Measurements from ENCODE around the gene ST3GAL5.
"Not testable (repeated sequence)": the region's sequence is repeated elsewhere in the genome, so short reads cannot be mapped to it uniquely, and the experiment has no call there.

Gene ST3GAL5

DNA sequence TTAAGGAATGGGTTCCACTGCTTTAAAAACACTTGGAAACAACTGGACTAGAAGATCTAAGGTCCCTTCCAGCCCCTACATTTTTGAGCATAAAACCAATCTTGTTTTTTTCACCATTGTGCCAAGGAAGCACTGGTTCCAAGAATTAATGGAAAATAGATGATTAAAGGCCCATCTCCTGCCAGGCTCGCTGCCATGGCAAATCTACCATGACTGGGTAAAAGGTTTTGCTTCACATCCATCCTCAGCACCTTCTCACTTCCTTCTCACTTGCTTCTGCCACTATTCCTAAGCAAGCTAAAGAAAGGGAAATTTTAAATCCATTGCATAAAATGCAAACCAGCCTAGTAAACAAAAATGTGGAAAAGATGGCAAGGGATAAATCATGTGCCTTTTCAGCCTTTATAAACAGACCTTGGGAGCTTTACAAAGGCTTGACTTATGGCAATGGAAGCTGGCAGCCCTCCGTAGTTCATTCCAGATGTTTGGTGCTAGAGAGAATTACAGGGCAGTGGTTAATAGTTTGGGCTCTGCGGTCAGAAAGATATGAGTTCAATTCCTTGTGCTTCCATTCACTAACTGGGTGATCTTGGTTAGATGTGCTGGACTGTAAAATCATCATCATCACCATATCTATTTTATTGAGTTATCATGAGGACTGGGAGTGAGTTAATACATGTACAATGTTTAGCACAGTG is 27.0 kb upstream of the ST3GAL5 start:
- no peak for DNase-seq

DNA sequence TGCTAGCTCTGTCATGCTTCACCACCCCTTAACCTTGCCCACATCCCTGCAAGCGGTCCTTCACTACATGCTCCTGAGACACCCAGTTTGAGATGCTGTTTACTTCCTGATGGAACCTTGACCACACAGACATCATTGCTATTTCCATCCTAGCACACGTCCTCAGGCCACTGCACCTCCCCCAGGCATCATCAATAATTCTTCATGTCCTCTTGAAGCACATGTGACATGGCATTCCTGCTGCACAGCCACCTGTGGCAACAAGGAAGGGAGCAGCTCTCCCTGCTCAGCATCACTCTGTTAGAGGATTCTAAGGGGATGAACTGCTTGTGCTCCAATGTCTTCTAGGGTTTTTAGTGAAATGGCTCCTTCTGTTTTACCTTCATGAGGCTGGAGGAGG is 26.1 kb upstream of the ST3GAL5 start:
- no peak for DNase-seq

DNA sequence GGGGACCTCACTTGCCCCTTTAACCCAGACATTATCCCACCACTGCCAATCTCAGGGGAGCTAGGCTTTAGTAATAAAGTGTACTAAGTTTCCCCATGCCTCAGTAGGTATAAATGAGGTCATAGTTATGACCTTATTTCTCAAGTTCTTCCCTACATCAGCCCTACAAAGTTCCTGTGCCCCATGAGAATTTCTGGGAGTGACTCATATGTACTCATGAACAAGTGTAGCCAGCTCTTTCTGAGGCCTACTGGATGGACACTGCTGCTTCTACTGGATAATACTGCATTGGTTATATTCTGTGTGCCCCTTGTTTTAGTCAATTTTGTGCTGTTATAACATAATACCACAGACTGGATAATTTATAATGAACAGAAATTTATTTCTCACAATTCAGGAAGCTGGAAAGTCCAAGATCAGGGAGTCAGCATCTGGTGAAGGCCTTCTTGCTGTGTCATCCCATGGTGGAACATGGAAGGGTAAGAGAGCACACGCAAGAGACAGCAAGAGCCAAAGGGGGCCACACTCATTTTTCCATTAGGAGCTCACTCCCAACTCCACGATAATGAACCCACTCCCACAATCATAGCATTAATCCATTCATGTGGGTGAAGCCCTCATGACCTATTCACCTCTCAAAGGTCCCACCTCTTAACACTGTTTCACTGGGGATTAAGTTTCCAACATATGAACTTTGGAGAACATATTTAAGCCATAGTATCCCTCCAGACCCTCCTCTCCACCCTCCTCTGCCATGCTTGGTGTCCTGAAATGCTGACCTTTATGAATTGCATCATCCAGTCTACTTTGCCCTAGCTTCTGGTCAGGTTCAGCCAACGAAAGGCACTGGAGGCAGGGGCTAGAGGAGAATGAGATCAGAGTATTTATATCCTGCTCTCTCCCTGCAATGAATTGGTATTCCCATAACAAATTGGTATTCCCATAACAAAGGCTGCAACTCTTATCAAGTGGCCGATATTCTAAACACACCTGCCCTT is 25.4 kb upstream of the ST3GAL5 start:
- no peak for DNase-seq

DNA sequence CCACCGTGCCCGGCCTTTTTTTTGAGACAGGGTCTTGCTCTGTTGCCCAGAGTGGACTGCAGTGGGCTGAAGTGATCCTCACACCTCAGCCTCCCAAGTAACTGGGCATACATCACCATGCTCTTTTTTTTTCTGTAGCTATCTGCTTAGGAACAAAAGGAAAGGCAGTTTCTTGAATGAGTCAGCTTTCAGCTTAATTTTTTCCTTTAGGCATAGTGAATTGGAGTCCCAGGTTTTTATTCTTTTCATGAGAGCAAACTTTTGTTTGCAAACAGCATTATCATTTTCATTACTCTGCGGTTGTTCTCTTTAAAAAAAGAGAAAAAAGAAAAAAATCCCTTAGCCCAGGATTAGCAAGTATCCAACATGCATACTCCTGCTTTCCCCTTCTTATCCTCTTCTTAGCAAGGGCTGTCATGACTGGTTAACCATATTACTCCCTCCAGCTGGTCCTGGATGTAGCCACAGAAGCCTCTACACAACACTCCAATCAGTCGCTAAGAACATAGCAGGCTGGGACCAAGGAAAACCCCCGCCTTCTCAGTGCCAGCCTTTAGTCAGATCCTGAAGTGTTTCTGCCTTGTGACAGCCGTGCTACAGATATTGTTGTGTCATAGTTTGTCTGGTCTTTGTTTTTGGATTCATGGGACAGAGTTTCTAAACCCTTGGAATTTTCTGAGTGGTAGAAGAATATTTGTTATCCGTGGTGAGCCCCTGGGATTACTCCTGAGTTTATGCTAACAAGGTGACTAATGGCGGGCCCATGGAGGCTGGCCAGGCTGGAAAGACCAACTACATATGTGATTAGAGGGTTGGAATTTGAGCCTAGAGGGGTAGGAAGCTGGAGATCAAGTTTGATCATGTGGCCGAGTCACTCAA is 23.3 kb upstream of the ST3GAL5 start:
- no peak for DNase-seq

DNA sequence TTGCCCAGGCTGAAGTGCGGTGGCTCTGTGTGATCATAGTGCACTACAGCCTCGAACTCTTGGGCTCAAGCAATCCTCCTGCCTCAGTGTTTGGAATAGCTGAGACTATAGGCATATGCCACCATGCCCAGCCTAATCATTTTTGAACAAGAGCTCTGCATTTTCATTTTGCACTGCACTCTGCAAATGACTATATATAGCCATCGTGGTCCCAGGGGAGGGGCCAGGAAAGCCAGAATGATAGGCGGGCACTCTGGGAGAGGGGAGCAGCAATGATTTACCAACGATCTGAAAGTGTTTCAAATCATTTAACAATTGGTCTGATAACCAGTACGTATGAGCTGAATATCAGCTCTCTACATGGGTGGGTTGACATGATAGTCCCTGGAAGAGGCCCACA is 22.3 kb upstream of the ST3GAL5 start:
- DNase-seq: no peak

DNA sequence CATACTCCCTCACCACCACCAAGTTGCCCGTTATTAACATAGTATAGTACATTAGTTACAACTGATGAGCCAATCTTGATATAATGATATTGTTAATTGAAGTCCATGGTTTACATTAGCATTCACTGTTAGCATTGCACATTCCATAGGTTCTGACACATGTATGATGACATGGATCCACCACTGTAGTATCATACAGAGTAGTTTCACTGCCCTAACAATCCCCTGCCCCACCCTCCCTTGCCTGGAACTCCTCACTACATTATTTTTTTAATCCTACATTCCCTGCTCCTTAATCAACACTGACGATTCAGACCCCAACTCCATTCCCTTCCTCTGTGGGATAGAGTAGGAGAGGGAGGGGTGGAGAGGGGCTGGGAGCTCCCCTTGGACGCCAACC is 20.2 kb upstream of the ST3GAL5 start:
- DNase-seq: no peak

DNA sequence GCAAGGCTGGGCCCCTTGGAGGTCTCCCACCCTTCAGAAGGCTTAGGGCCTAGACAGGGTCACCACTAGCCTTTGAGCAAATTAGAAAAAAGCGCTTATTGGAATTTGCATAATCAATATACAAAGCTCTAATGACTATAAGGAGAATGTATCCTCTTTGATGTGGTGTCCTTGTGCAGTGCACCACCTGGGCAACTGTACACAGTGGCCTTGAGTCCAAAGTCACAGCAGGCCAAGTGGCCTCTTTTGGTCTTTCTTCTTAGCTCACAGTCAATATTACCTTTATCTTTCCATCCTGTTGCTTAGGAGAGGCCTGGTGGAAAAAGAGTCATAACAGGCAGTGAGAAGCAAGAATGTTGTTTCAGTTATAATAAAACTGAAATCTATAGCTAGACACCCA is 19.7 kb upstream of the ST3GAL5 start:
- no peak for DNase-seq

DNA sequence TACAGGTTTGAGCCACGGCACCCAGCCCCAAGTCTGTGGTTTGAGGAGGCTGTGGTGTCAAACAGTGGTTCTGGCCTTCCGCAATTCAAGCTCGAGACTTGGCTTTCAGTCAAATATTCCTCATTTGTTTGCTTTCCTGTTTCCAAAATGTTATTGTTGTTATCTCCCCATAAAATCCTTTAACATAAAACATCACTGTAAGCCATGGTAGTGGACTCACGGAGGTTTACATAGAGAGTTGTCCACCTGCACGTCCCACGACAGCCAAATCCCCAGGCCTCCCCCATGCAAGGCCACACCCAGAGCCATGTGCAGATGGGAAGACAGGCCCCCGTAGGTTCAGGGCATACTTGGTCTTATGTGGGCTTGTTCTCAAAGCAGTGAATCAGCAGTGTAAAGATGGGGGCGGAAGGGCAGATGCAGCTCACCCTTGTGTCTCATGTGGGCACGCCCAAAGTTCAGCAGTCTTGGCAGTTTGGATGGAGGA is 18.9 kb upstream of the ST3GAL5 start:
- DNase-seq: no peak

DNA sequence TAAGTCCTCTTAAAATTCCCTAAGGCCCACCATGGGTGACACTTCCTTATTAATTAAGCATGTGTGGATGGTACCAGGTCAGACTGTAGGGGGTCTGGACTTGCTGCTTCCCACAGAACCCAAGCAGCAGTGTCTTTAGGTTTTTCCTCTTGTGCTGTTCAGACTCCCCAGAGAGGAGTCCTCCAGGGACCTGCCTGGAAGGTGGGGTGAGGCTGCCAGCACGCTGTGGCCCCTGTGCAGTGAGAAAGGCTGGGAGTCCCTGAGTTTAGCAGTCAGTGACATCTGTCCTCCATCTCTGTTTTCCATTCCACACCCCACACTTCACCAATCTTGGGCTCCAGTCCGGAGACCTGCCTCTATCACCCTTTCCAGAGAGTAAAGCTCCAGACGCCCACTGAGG is 18.0 kb upstream of the ST3GAL5 start:
- DNase-seq: no peak

DNA sequence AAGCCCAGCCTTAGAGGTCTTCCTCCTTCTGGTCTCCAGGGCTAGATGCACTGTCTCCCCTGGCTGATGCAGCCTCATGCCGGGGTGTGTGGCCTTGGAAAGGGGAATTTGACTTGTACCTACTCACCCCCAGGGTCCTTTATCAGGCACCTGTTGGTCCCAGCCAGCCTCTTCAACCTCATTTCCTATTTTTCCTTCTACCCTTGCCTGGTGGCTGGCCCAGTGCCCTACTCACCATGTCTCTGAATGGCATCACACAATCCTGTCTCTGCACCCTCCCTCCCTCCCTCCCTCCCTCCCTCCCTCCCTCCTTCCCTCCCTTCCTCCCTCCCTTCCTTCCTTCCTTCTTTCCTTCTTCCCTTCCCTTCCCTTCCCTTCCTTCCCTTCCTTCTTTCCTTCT is 17.1 kb upstream of the ST3GAL5 start:
- DNase-seq: no peak

DNA sequence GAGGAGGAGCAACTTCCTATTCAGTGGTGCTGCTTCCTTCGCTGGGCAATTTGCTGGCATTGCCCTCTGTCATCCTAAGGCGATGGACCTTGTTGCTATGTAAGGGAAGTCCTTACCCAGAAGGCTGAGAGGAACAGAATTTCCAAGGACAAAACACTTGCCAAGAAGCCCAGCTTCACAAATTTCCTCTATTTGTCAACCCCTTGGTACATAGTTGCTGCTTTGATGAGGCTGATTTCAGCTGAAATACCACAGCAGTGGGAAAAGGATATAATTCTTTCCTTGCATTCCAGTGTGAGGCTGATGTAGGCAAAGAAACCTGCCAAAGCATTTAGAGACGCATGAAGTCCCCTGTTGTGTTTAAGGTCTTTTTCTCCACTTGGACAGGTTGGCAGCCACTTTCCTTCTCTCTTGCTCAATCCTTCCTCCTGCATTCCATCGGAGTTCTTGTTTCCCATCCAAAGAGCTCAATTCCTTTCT is 16.4 kb upstream of the ST3GAL5 start:
- DNase-seq: no peak

DNA sequence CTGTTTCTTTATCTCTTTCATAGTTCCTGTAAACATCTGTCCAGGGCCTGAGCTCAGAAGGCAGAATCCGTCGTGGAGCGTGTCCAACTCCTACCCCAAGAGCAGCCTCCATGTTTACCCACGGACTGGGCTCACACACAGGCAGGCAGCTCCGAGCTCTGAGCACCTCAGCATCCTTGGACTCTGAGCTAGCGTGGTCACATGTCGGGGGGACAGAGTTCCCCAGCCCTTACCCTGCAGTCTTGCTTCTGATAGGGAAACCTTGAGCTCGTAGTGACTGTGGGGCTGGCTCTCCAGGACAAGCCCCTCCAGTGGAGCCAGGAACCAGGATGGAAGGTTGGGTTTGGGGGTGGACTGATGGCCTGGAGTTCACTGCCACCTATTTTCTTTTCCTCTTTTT is 15.1 kb upstream of the ST3GAL5 start:
- no peak for DNase-seq

DNA sequence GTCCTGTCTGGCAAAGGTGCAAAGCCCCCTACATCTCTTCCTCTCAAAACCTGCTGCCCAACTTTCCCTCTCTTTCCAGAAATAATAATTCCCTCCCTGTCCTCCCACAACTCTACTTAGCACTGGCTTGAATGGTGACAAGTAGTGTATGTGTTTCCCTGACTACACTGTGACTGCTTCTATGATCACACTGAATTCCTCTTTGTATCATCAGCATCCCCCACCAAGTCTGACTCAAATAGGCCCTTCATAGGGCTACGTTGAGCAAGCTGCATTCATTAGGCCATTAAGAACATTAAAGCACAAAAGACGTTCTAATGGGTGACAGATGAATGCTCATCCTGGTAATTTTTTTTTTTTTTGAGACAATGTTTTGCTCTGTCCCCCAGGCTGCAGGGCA is 13.7 kb upstream of the ST3GAL5 start:
- DNase-seq: no peak

DNA sequence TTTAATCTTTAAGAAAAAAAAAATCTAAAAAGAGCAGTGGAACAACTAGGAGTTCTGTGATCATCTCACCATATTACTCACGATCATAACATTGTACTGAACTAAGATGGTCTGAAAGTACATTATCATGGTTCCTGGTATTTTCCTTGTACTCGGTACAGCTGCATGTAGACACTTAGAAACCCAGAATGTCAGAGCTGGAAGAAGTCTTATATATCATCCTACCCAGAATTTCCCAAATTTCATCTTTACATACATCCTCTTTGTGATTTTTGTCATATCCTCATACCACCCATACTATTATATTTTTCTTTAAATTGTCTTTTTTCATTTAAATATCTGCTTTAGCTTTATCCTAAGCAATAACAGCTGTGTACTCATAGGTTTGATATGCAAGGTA is 12.4 kb upstream of the ST3GAL5 start:
- DNase-seq: no peak

DNA sequence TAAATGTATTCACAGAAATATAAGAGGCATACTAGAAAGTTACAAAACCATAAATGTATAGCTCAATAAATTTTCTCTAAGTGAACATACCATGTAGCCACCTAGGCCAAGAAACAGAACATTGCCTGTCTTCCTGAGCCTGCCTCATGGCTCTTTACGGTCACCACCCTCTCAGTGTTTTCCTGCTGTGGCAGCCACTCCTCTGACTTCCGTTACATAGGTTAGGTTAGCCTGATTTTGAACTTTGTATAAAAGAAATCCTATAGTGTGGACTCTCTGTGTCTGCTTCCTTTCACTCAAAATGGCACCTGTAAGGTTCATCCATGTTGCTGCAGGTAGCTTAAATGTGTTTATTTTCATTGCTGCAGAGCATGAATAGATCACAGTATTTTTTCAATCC is 11.6 kb upstream of the ST3GAL5 start:
- DNase-seq: no peak

DNA sequence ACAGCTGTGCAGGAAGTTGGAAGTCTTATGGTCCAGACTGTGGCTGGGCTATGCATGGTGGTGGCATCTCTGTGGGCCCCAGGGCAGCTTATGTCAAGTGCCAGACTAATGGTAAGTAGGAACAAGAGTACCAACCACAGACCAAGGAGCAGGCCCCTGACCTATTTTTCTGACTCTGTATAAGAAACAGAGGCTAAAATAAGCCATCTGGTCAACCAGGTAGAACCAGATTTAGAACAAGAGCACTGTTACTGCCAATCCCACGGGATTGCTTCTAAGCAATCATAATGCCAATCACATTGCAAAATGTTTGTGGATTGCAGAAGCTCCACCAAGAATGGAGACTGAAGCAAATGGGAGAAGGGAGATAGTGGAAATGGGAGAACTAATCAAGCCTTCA is 11.1 kb upstream of the ST3GAL5 start:
- no peak for DNase-seq

DNA sequence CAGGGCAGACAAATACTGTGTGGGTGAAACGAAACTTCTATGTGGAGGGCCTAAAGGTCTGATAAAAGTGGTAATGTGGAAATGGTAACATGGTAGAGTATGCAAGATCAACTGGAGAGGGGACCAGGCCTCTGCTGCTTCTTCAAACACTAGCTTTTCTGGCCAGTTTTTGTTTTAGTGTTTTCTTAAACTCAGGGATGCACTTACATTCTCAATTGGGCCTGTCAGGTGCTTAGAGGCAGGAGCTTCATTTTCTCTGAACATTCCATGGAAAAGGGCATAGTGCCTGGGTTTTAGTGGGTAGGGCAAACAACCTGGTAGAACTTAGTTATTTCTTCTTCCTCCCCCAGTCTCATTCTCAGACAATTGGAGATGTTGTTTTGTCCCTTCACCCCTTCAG is 10.5 kb upstream of the ST3GAL5 start:
- no peak for DNase-seq

DNA sequence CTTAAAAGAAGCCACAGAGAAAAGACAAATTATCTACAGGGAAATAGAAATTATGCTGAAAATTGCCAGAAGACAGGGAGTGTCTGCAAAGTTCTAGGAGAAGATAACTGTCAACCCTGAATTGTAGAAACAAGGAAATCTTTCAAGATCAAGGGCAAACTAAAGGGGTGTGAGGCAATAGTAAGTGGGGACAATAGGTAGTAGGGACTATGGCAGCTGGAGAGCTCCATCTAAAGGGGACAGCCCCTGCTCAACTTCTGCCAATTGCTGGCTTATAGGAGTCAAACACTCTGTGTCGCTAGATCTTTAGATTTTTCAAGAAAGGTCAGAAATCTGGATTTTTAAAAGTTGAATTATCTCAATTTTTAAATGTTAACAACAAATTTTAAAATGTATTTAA is 10.1 kb upstream of the ST3GAL5 start:
- DNase-seq: no peak

DNA sequence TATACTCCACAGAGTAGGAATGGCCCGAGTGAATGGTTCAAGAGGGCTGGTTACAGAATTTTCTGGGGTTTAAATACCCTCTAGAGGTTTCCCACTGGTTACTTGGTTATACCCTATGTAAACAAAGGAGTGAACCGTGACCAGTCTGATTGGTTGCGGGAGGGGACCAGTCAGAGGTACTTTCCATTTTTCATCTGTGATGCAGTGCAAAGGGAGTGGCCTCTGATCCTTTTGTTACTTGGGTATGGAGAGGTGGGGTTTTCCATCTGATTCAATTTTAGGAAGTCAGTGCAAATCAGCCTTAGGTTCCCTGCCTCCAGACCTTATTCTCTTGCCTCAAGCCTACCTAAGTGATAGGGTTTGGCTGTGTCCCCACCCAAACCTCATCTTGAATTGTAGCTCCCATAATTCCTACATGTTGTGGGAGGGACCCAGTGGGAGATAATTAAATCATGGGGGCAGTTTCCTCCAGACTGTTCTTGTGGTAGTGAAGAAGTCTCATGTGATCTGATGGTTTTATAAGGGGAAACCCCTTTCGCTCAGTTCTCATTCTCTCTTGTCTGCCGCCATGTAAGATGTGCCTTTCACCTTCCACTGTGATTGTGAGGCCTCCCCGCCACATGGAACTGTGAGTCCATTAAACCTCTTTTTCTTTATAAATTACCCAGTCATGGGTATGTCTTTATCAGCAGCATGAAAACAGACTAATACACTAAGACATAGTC is 5.9 kb upstream of the ST3GAL5 start:
- not testable (repeated sequence) for DNase-seq

DNA sequence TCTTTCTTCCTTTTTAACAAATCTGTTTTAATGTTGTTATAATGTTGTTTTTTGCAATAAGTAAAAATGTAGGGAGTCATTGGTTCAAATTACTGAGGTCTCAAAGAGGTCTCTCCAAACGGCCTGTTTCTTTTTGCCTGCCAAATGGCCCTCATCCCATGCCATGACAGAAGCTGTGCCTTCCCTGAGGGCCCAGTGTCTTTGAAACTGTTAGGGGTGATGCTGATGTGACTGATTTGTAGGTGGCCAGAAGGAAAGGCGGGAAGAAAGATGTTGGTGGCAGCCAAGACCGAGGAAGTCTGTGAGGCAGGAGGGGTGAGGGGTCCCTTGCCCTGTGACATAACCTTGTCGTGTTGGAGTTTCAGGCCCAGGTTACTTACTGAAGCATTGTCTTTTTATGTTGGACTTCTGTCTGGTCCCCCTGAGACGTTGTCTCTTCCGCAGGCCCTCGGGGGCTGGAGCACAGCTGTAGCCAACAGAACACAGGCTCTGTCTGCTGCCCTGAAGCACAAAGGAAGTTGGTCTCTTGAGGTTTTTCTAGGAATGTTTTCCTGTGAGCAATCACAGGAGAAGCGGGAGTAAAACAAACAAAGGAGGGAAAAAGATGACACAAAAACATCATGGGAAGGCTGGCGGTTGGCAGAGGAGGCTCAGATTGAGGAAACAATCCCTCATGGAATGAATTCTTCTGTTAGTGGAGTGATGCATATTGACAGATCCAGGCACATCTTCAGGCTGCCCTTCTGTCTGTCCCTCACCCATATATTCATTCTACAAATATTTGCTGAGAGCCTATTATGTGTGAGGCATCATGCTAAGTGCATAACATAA is 4.9 kb upstream of the ST3GAL5 start:
- no peak for DNase-seq

DNA sequence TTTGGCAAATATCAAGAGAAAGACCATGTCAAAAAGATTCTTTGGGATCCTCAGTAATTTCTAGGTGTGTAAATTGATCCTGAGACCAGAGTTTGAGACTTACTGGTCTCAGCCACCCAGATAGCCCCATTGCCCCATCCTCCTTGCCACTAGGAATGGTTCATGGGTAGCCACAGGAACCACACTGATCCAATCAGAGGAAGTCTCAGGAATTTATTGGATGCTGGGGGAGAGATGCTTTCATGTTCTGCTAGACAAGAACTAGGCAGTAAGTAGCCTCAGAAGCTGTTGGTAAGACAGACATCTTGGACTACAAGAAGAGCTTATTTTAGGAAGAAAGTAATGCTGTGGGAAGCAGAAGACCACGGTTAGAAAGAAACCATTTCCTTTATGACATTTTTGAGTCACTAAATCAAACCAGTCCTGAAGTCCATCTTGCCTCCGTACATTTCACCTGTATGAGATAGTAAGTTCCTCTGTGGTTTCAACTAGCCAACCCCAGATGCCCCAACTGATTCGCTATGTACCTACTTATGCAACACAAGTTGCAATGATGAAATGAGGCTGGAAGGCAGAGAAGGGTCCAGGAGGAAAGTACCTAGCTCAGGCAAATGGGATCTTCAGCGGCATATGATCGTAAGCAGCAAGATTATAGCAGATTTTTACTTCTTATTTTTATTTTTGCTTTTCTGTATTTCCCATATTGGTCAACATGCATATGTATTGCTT is 3.6 kb upstream of the ST3GAL5 start:
- no peak for DNase-seq

Measured in activated T-cell treated with anti-CD3 and anti-CD28 coated beads for 4 hours (primary cell).